Calu3 (cell line): Measurements from ENCODE around the gene PARD6B. TPM values are rescaled to one million over a fixed set of nuclear protein-coding genes. Genes with fewer than 3 reads are reported as not detected.

Experiments used
- Bru-seq: library from RNA; stranded (reverse); fragments of 400-500 nt; gene quantifications from one replicate; lab custom pipeline; 2021; lab: Mats Ljungman, UMichigan
- BruChase-seq, 2 experiments: library from RNA; stranded (reverse); fragments of 400-500 nt; gene quantifications; one replicate each; lab custom pipeline; 2021; lab: Mats Ljungman, UMichigan
- BruUV-seq: library from RNA; stranded (reverse); fragments of 400-500 nt; replicated peaks from 2 replicates; lab custom pipeline; 2021; lab: Mats Ljungman, UMichigan
- CTCF ChIA-PET: fragments of 300-600 bp; sonication (Branson Sonifier 250); formaldehyde crosslinking; loops from one replicate; lab custom pipeline; 2022; ENCODE audit warnings: antibody characterized with exemption; lab: Charles Lee
- DNase-seq: peaks from one replicate; pipeline ENCODE4 v3.0.0; 2022
- H3K27ac Mint-ChIP-seq: one replicate; pipeline ENCODE4 v1.8.0; 2022; ENCODE audit warnings: mixed read lengths; ENCODE audit not compliant: unreplicated experiment
- H3K27me3 Mint-ChIP-seq: one replicate; pipeline ENCODE4 v1.8.0; 2022; ENCODE audit warnings: mixed read lengths; ENCODE audit not compliant: unreplicated experiment
- H3K36me3 Mint-ChIP-seq: one replicate; pipeline ENCODE4 v1.8.0; 2022; ENCODE audit warnings: mild to moderate bottlenecking, moderate library complexity, mixed read lengths; ENCODE audit not compliant: insufficient read depth, unreplicated experiment
- H3K4me1 Mint-ChIP-seq: one replicate; pipeline ENCODE4 v1.8.0; 2022; ENCODE audit warnings: mild to moderate bottlenecking, low read depth, mixed read lengths; ENCODE audit not compliant: unreplicated experiment
- H3K4me3 Mint-ChIP-seq: one replicate; pipeline ENCODE4 v1.8.0; 2022; ENCODE audit warnings: mild to moderate bottlenecking, low read depth, moderate library complexity, mixed read lengths; ENCODE audit not compliant: unreplicated experiment
- H3K9me3 Mint-ChIP-seq: one replicate; pipeline ENCODE4 v1.8.0; 2022; ENCODE audit warnings: low read depth, mixed read lengths; ENCODE audit not compliant: unreplicated experiment
- intact Hi-C: fragments of 100-400 bp; cut with micrococcal nuclease; formaldehyde crosslinking; loops from one replicate; pipeline ENCODE4 v1.10.0; 2022; ENCODE audit not compliant: unreplicated experiment
- long read RNA-seq: library from polyadenylated mRNA; stranded (forward); transcript quantifications from one replicate; pipeline ENCODE4 v2.0.0, GENCODE V29; 2022
- total RNA-seq: library from RNA; stranded (reverse); gene quantifications from 2 replicates; pipeline ENCODE4 v1.2.3, GENCODE V29; 2022
- TF ChIP-seq, protein P1 (sequence below): fragments of 200-600 bp; IDR thresholded peaks from one replicate; pipeline ENCODE4 v1.8.0; 2022; ENCODE audit warnings: antibody characterized with exemption; ENCODE audit not compliant: unreplicated experiment

Gene PARD6B, protein sequence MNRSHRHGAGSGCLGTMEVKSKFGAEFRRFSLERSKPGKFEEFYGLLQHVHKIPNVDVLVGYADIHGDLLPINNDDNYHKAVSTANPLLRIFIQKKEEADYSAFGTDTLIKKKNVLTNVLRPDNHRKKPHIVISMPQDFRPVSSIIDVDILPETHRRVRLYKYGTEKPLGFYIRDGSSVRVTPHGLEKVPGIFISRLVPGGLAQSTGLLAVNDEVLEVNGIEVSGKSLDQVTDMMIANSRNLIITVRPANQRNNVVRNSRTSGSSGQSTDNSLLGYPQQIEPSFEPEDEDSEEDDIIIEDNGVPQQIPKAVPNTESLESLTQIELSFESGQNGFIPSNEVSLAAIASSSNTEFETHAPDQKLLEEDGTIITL
- total RNA-seq: 114 and 127 TPM in 2 replicates
- Bru-seq, nascent RNA: percentile 100 among the genes with signal in this experiment
- percentile 97 among the genes with signal in this experiment for BruChase-seq, experiment 1, labeled RNA remaining after a 6-hour chase
- BruChase-seq, experiment 2, labeled RNA remaining after a 2-hour chase: percentile 99 among the genes with signal in this experiment
- long read RNA-seq, full-length matches to known transcripts: 1 of 12 reads
- long read RNA-seq, partial matches to known transcripts: 0 of 12 reads
- long read RNA-seq, other reads (novel, unspliced or antisense): 11 of 12 reads

DNA sequence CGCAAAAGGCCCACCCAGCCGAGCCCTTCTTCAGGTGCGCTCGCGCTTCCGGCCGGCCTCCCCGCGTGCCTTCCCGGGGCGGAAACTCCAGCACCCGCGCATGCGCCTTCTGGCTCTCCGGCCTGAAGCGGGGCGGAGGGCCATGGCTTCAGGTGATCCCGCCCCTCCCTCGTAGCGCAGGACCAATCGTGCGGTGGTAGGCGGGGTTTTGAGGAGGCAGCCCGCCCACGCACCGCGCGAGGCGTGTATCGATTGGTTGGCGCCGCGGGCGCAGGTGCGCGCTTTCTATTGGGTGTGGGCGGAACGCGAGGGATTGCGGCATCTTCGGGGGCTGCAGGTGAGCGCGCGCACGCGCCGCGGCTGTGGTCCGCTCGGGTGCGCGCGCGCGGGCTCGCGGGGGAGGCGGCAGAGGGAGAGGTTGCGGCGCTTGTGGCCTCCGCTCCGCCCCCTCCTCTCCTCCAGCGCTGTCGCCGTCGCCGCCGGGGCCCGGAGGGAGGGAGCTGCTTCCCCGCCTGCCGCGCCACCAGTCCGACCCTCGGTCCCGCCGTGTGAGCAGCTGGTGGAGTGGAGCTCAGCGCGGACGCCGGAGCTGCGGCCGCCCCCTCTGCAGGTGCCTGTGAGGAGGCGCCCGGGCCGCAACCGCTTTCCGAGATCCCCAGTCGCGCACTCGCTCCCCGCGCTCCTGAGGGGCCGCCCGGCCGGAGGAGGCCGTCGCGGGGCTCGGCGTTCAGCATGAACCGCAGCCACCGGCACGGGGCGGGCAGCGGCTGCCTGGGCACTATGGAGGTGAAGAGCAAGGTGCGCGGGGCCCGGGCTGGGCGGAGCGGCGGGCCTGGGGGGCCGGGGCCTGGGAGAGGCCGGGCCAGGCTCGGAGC is at the start of gene PARD6B:
TSS of gene PARD6B (plus strand) at position 526 of the 875 bp plus-strand sequence. CDS start at position 733, 207 bp downstream.
- Mint-ChIP-seq H3K27ac (peak within 1 kb of the TSS; percentile 99), H3K4me3 (peak within 1 kb of the TSS; percentile 61), H3K9me3 (no peaks in the 10 kb centered on the region), H3K27me3 (no peaks in the 10 kb centered on the region), H3K4me1 (peaks cover 56% of the 10 kb centered on the region), H3K36me3 (peaks cover 89% of the 10 kb centered on the region)
- peak; percentile 100 for DNase-seq
- BruUV-seq: no TSS peak
- TF ChIP-seq, protein P1, sequence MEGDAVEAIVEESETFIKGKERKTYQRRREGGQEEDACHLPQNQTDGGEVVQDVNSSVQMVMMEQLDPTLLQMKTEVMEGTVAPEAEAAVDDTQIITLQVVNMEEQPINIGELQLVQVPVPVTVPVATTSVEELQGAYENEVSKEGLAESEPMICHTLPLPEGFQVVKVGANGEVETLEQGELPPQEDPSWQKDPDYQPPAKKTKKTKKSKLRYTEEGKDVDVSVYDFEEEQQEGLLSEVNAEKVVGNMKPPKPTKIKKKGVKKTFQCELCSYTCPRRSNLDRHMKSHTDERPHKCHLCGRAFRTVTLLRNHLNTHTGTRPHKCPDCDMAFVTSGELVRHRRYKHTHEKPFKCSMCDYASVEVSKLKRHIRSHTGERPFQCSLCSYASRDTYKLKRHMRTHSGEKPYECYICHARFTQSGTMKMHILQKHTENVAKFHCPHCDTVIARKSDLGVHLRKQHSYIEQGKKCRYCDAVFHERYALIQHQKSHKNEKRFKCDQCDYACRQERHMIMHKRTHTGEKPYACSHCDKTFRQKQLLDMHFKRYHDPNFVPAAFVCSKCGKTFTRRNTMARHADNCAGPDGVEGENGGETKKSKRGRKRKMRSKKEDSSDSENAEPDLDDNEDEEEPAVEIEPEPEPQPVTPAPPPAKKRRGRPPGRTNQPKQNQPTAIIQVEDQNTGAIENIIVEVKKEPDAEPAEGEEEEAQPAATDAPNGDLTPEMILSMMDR: no peak
- CTCF ChIA-PET: interaction anchor here (0.6 to 8.7 kb wide), 10 partner anchors 10 to 1678 kb away, joined by 3 to 82 read pairs (median 4); no protein-coding TSS in a partner anchor
- intact Hi-C loops: no loop called here

DNA sequence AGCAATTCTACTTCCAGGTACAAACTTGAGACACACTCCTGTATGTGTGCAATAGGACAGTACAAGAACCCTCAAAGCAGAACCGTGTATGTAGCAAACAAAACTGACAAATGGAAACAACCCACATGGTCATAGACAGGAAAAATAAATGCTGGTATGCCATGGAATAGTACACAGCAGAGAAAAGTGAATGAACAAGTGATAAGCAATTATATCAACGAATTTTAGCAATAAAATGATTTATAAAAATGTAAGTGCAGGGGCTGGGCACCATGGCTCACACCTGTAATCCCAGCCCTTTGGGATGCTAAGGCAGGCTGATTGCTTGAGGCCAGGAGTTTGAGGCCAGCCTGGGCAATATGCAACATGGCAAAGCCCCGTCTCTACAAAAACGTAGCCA is 49.3 kb upstream of the PARD6B start:
- Mint-ChIP-seq H3K4me1 (peaks cover 32% of the 10 kb centered on the region), H3K4me3 (no peak overlapping the region), H3K27ac (no peak overlapping the region), H3K36me3 (peaks cover 30% of the 10 kb centered on the region), H3K9me3 (no peaks in the 10 kb centered on the region), H3K27me3 (no peaks in the 10 kb centered on the region)
- DNase-seq: no peak
- no TSS peak for BruUV-seq
- TF ChIP-seq, protein P1: no peak
- intact Hi-C loops: no loop called here
- CTCF ChIA-PET: interaction anchor here (2.7 kb wide), 1 partner anchor 19 kb away, joined by 12 read pairs; no protein-coding TSS in a partner anchor

DNA sequence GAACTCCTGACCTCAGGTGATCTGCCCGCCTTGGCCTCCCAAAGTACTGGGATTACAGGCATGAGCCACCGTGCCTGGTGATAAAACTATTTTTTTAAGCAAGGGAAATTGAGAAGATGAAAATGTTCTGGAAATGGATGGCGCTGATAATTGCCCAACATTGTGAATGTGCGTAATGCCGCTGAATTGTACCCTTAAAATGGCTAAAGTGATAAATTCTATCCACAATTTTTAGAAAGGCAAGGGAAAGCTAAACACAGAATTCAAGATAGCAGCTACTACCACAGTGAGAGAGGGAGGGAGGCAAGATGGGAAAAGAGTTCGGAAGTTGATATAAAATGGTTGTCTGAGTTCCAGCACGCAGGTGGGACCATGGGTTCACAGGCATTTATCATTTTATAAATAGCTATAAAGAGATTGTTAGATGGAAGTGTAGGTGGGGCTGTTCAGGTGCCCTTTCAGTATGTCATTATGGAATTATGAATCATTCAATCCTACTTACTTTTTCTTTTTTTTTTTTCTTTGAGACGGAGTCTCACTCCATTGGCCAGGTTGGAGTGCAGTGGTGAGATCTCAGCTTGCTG is 48.3 kb upstream of the PARD6B start:
- no peak overlapping the region for H3K27ac Mint-ChIP-seq
- intact Hi-C loops: no loop called here
- no TSS peak for BruUV-seq
- DNase-seq: no peak
- peaks cover 24% of the 10 kb centered on the region for H3K36me3 Mint-ChIP-seq
- CTCF ChIA-PET: interaction anchor here (0.5 to 1.0 kb wide), 3 partner anchors 20 to 223 kb away, joined by 3 to 4 read pairs (median 3); no protein-coding TSS in a partner anchor
- peaks cover 25% of the 10 kb centered on the region for H3K4me1 Mint-ChIP-seq
- TF ChIP-seq, protein P1: no peak
- no peaks in the 10 kb centered on the region for H3K27me3 Mint-ChIP-seq
- H3K4me3 Mint-ChIP-seq: no peak overlapping the region
- no peaks in the 10 kb centered on the region for H3K9me3 Mint-ChIP-seq
